Vagina (tissue), 2 donors: ENCODE data around the gene RASSF1. TPM values are rescaled to one million over a fixed set of nuclear protein-coding genes. Genes with fewer than 3 reads are reported as not detected.

Experiments used
- DNase-seq, 2 donors: peaks; one replicate each; pipeline ENCODE4 v3.0.0-alpha.2; 2017; ENCODE audit errors: extremely low spot score in 2 of 2
- H3K27ac ChIP-seq: fragments of 200-600 bp; sonication (generic); one replicate; pipeline ENCODE4 v1.5.1; 2019
- H3K27me3 ChIP-seq: fragments of 200-600 bp; sonication (generic); one replicate; pipeline ENCODE4 v1.5.1; 2019
- H3K36me3 ChIP-seq, 2 donors: fragments of 200-600 bp; sonication (generic); one replicate each; pipeline ENCODE4 v1.5.1; 2017 to 2019
- H3K4me1 ChIP-seq: fragments of 200-600 bp; sonication (generic); one replicate; pipeline ENCODE4 v1.5.1; 2019
- H3K4me3 ChIP-seq, 2 donors: fragments of 200-600 bp; sonication (generic); 1 replicate in 1 of 2; 2 replicates in 1 of 2; pipeline ENCODE4 v1.5.1; 2016 to 2019
- H3K9me3 ChIP-seq: fragments of 200-600 bp; sonication (generic); one replicate; pipeline ENCODE4 v1.5.1; 2019
- CTCF ChIP-seq, 3 experiments: fragments of 450-650 bp in 2 of 3; fragments of 200-600 bp in 1 of 3; sonication (generic) in 1 of 3; IDR thresholded peaks; one replicate each; pipeline ENCODE4 v1.5.1; 2017 to 2019; ENCODE audit warnings: antibody characterized with exemption in 3 of 3, mild to moderate bottlenecking in 2 of 3, moderate library complexity in 2 of 3
- POLR2A ChIP-seq, 2 donors: fragments of 450-650 bp; IDR thresholded peaks; one replicate each; pipeline ENCODE4 v1.6.1; 2017; ENCODE audit warnings: antibody characterized with exemption in 2 of 2, mild to moderate bottlenecking in 2 of 2, moderate library complexity in 2 of 2
- POLR2AphosphoS5 ChIP-seq, 2 donors: sonication (generic); formaldehyde crosslinking; IDR thresholded peaks; one replicate each; pipeline ENCODE4 v1.9.0; 2017; ENCODE audit warnings: antibody characterized with exemption in 2 of 2, mild to moderate bottlenecking in 2 of 2, low read depth in 1 of 2; ENCODE audit not compliant: insufficient read depth in 1 of 2
- intact Hi-C: fragments of 100-400 bp; cut with DNase I; formaldehyde crosslinking; loops from one replicate; pipeline ENCODE4 v1.15.1; 2023
- total RNA-seq: library from RNA; depleted of rRNA; stranded (reverse); fragments of >200 nt; gene quantifications from one replicate; pipeline ENCODE4 v1.2.3, GENCODE V29; 2016

The RASSF1 gene
- total RNA-seq, 1 donor from 2014 or later = 69.0 TPM

- Histone ChIP-seq H3K4me3 (no peak overlapping the region), H3K4me1 (peaks cover 3% of the 10 kb centered on the region), H3K36me3 (no peaks in the 10 kb centered on the region), H3K27ac (no peak overlapping the region), H3K27me3 (no peaks in the 10 kb centered on the region), H3K9me3 (no peaks in the 10 kb centered on the region)
- DNase-seq = no peak
- intact Hi-C loops = loop anchor here (5.0 kb wide), 1 partner anchor 1863 kb away; no protein-coding TSS in a partner anchor
- no peak for TF ChIP-seq POLR2A (IDR thresholded peaks at IDR 0.05)
- no peak for TF ChIP-seq CTCF (IDR thresholded peaks at IDR 0.05)
- TF ChIP-seq POLR2AphosphoS5 (IDR thresholded peaks at IDR 0.05; ENCODE audit: insufficient read depth in 1 of 2, low read depth in 1 of 2) = no peak
Observed at GRCh38 chr3:50385754-50386153, 45.1 kb upstream of the RASSF1 start.

- H3K36me3 ChIP-seq = no peaks in the 10 kb centered on the region
- DNase-seq = no peak
- intact Hi-C loops = no loop called here
- H3K4me1 ChIP-seq = no peaks in the 10 kb centered on the region
- H3K4me3 ChIP-seq = no peak overlapping the region
- H3K27ac ChIP-seq = no peak overlapping the region
- TF ChIP-seq POLR2A (IDR thresholded peaks at IDR 0.05) = no peak
- TF ChIP-seq CTCF (IDR thresholded peaks at IDR 0.05) = no peak
- no peak for TF ChIP-seq POLR2AphosphoS5 (IDR thresholded peaks at IDR 0.05; ENCODE audit: insufficient read depth in 1 of 2, low read depth in 1 of 2)
- no peaks in the 10 kb centered on the region for H3K9me3 ChIP-seq
- no peaks in the 10 kb centered on the region for H3K27me3 ChIP-seq
Observed at GRCh38 chr3:50383750-50384149, 43.1 kb upstream of the RASSF1 start.

- Histone ChIP-seq H3K4me3 (no peak overlapping the region), H3K27ac (no peak overlapping the region), H3K4me1 (no peaks in the 10 kb centered on the region), H3K36me3 (no peaks in the 10 kb centered on the region), H3K9me3 (no peaks in the 10 kb centered on the region), H3K27me3 (no peaks in the 10 kb centered on the region)
- no peak for TF ChIP-seq POLR2AphosphoS5 (IDR thresholded peaks at IDR 0.05; ENCODE audit: insufficient read depth in 1 of 2, low read depth in 1 of 2)
- intact Hi-C loops = no loop called here
- DNase-seq = no peak
Observed at GRCh38 chr3:50382722-50383121, 42.1 kb upstream of the RASSF1 start.

- H3K36me3 ChIP-seq = no peaks in the 10 kb centered on the region
- no peak overlapping the region for H3K27ac ChIP-seq
- no peaks in the 10 kb centered on the region for H3K4me1 ChIP-seq
- no peak overlapping the region for H3K4me3 ChIP-seq
- H3K9me3 ChIP-seq = no peaks in the 10 kb centered on the region
- no peaks in the 10 kb centered on the region for H3K27me3 ChIP-seq
- TF ChIP-seq CTCF (IDR thresholded peaks at IDR 0.05) (no peak), POLR2AphosphoS5 (IDR thresholded peaks at IDR 0.05; ENCODE audit: insufficient read depth in 1 of 2, low read depth in 1 of 2) (no peak), POLR2A (IDR thresholded peaks at IDR 0.05) (no peak)
- no peak for DNase-seq
- intact Hi-C loops = no loop called here
Observed at GRCh38 chr3:50381383-50381782, 40.7 kb upstream of the RASSF1 start.

- no peak for TF ChIP-seq CTCF (IDR thresholded peaks at IDR 0.05)
- TF ChIP-seq POLR2A (IDR thresholded peaks at IDR 0.05) = no peak
- no peak for TF ChIP-seq POLR2AphosphoS5 (IDR thresholded peaks at IDR 0.05; ENCODE audit: insufficient read depth in 1 of 2, low read depth in 1 of 2)
- Histone ChIP-seq H3K4me3 (no peak overlapping the region), H3K27ac (no peak overlapping the region), H3K27me3 (no peaks in the 10 kb centered on the region), H3K9me3 (no peaks in the 10 kb centered on the region), H3K36me3 (no peaks in the 10 kb centered on the region), H3K4me1 (no peaks in the 10 kb centered on the region)
- no peak for DNase-seq
- intact Hi-C loops = no loop called here
Observed at GRCh38 chr3:50380405-50381085, 39.9 kb upstream of the RASSF1 start.
